SK-N-SH treated with all-trans-retinoic acid at 6 μM for 48 hours (cell line): ENCODE measurements around the gene HELQ.

Experiments
- ATAC-seq: fragments of 200-7000 bp; cut with Tn5 transposase; 3 replicates; pipeline ENCODE4 v1.9.1; 2020; ENCODE audit warnings: mild to moderate bottlenecking, moderate library complexity
- ARNTL ChIP-seq: fragments of 450-650 bp; formaldehyde crosslinking; IDR thresholded peaks from 2 replicates; pipeline ENCODE4 v1.5.0; 2020; ENCODE audit warnings: low read depth, mild to moderate bottlenecking, moderate library complexity, borderline replicate concordance
- BACH2 ChIP-seq: fragments of 250-450 bp; sonication (Bioruptor Pico); IDR thresholded peaks from 2 replicates; pipeline ENCODE4 v1.9.0; 2021; ENCODE audit warnings: mild to moderate bottlenecking, borderline replicate concordance
- CREB5 ChIP-seq: fragments of 250-450 bp; sonication (Bioruptor Pico); IDR thresholded peaks from 2 replicates; pipeline ENCODE4 v1.5.1; 2020; ENCODE audit warnings: low read depth, mild to moderate bottlenecking, moderate library complexity
- CSDC2 ChIP-seq: fragments of 250-450 bp; sonication (Bioruptor Pico); IDR thresholded peaks from 2 replicates; pipeline ENCODE4 v1.5.0; 2020; ENCODE audit warnings: mild to moderate bottlenecking, moderate library complexity
- CSRNP3 ChIP-seq: fragments of 250-450 bp; sonication (Bioruptor Pico); IDR thresholded peaks from 2 replicates; pipeline ENCODE4 v1.5.1; 2021; ENCODE audit warnings: mild to moderate bottlenecking, moderate library complexity
- ESRRG ChIP-seq: fragments of 250-450 bp; sonication (Bioruptor Pico); IDR thresholded peaks from 2 replicates; pipeline ENCODE4 v1.6.1; 2021; ENCODE audit warnings: mild to moderate bottlenecking
- ISL1 ChIP-seq: fragments of 250-450 bp; sonication (Bioruptor Pico); IDR thresholded peaks from 2 replicates; pipeline ENCODE4 v2.1.2; 2022; ENCODE audit warnings: mild to moderate bottlenecking, moderate library complexity
- OSR1 ChIP-seq: fragments of 250-450 bp; sonication (Bioruptor Pico); IDR thresholded peaks from 2 replicates; pipeline ENCODE4 v1.8.0; 2022; ENCODE audit warnings: moderate library complexity, mild to moderate bottlenecking, inconsistent platforms
- PATZ1 ChIP-seq: fragments of 250-450 bp; sonication (Bioruptor Pico); IDR thresholded peaks from 2 replicates; pipeline ENCODE4 v1.8.0; 2020; ENCODE audit warnings: mild to moderate bottlenecking, moderate library complexity, borderline replicate concordance
- POU6F1 ChIP-seq: fragments of 250-450 bp; sonication (Bioruptor Pico); IDR thresholded peaks from 2 replicates; pipeline ENCODE4 v1.8.0; 2021; ENCODE audit warnings: low read depth, mild to moderate bottlenecking, moderate library complexity, borderline replicate concordance
- PPARA ChIP-seq: fragments of 250-450 bp; sonication (Bioruptor Pico); IDR thresholded peaks from 2 replicates; pipeline ENCODE4 v1.5.0; 2020; ENCODE audit warnings: mild to moderate bottlenecking, borderline replicate concordance
- RARB ChIP-seq: fragments of 250-450 bp; sonication (Bioruptor Pico); IDR thresholded peaks from 2 replicates; pipeline ENCODE4 v1.8.0; 2021; ENCODE audit warnings: mild to moderate bottlenecking, moderate library complexity
- SNAI2 ChIP-seq: fragments of 250-450 bp; sonication (Bioruptor Pico); IDR thresholded peaks from 2 replicates; pipeline ENCODE4 v1.5.0; 2020; ENCODE audit warnings: mild to moderate bottlenecking, moderate library complexity
- TOX ChIP-seq: fragments of 250-450 bp; sonication (Bioruptor Pico); IDR thresholded peaks from 2 replicates; pipeline ENCODE4 v1.8.0; 2021; ENCODE audit warnings: mild to moderate bottlenecking, moderate library complexity, borderline replicate concordance
- TSHZ2 ChIP-seq: fragments of 250-450 bp; sonication (Bioruptor Pico); IDR thresholded peaks from 2 replicates; pipeline ENCODE4 v1.5.0; 2020; ENCODE audit warnings: mild to moderate bottlenecking, moderate library complexity
- ZC3H10 ChIP-seq: fragments of 250-450 bp; sonication (Bioruptor Pico); IDR thresholded peaks from 2 replicates; pipeline ENCODE4 v1.5.1; 2021; ENCODE audit warnings: mild to moderate bottlenecking, moderate library complexity
- ZFP3 ChIP-seq: fragments of 250-450 bp; sonication (Bioruptor Pico); IDR thresholded peaks from 2 replicates; pipeline ENCODE4 v1.5.0; 2020; ENCODE audit warnings: mild to moderate bottlenecking, moderate library complexity
- ZFP30 ChIP-seq: fragments of 450-650 bp; formaldehyde crosslinking; IDR thresholded peaks from 2 replicates; pipeline ENCODE4 v1.5.0; 2022; ENCODE audit warnings: mild to moderate bottlenecking, moderate library complexity
- ZNF565 ChIP-seq: fragments of 450-650 bp; formaldehyde crosslinking; conservative IDR thresholded peaks from 2 replicates; pipeline ENCODE4 v1.5.0; 2020; ENCODE audit warnings: low read depth, mild to moderate bottlenecking, moderate library complexity
- ZNF70 ChIP-seq: fragments of 450-650 bp; formaldehyde crosslinking; IDR thresholded peaks from 2 replicates; pipeline ENCODE4 v1.5.0; 2020; ENCODE audit warnings: mild to moderate bottlenecking, moderate library complexity
- ZNF8 ChIP-seq: fragments of 450-650 bp; formaldehyde crosslinking; IDR thresholded peaks from 2 replicates; pipeline ENCODE4 v1.5.0; 2020; ENCODE audit warnings: mild to moderate bottlenecking, moderate library complexity

Gene HELQ

GRCh38 chr4:83362492-83363329 lies 92.9 kb downstream of the HELQ start:
- peak; percentile 92 for ATAC-seq
- TF ChIP-seq RARB (CRISPR knock-in tag) (no peak), BACH2 (CRISPR knock-in tag) (no peak), ISL1 (CRISPR knock-in tag) (no peak)

GRCh38 chr4:83361416-83362103 lies 94.1 kb downstream of the HELQ start:
- no peak for TF ChIP-seq POU6F1 (CRISPR knock-in tag)
- TF ChIP-seq ZNF565 (CRISPR knock-in tag) = no peak
- TF ChIP-seq TOX (CRISPR knock-in tag) = no peak
- TF ChIP-seq BACH2 (CRISPR knock-in tag) = no peak
- no peak for TF ChIP-seq OSR1 (CRISPR knock-in tag)
- TF ChIP-seq ESRRG (CRISPR knock-in tag) = no peak
- TF ChIP-seq CSDC2 (CRISPR knock-in tag) = no peak
- TF ChIP-seq ZNF8 (CRISPR knock-in tag) = no peak
- no peak for TF ChIP-seq SNAI2 (CRISPR knock-in tag)
- no peak for TF ChIP-seq ZFP30 (CRISPR knock-in tag)
- no peak for TF ChIP-seq ZNF70 (CRISPR knock-in tag)
- TF ChIP-seq CREB5 (CRISPR knock-in tag) = no peak
- no peak for TF ChIP-seq ZC3H10
- TF ChIP-seq RARB (CRISPR knock-in tag) = no peak
- TF ChIP-seq TSHZ2 = no peak
- no peak for TF ChIP-seq ZFP3 (CRISPR knock-in tag)
- TF ChIP-seq PATZ1 (CRISPR knock-in tag) = no peak
- no peak for TF ChIP-seq CSRNP3 (CRISPR knock-in tag)
- TF ChIP-seq ARNTL (CRISPR knock-in tag) = no peak
- no peak for TF ChIP-seq PPARA (CRISPR knock-in tag)
- ATAC-seq = no peak
